Measurements from ENCODE around the gene PRRT3. TPM values are rescaled to one million over a fixed set of nuclear protein-coding genes. Genes with fewer than 3 reads are reported as not detected.

The PRRT3 gene
- total RNA-seq, 2 donors from 2014 or later: 3.2 to 9.1 TPM

DNA sequence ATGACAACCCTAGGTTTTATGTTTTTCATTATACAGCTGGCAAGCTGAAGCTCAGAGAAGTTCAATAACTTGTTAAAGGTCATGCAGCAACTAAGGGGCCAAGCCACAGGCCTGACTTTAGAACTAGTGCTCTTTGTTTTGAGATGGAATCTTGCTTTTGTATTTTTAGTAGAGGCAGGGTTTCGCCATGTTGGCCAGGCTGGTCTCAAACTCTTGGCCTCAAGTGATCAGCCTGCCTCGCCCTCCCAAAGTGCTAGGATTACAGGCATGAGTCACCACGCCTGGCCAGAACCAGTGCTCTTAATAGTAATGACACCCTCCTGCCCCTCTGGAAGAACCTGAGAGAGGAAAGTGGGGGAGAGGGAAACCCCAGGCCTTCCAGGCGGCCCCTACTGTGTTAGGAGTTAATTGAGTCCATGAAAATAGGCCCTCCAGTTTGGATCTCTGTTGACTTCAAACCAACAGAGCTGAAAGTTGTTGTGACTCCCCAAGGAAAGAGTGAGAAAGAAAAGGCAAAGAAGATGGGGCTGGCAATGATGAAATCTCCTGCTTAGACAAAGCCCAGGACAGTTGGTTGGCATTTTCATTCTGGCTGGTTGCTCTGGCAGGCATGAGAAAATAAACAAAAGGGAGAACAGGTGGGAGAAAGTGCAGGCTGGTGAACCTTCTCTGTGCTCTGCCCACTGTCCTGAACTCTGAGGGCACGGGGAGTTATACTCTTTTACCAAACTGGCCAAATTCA is 3.6 kb upstream of the PRRT3 start:
- ATAC-seq (replicated peaks): no peak
- H3K4me3 Mint-ChIP-seq: no peak overlapping the region
- no peaks in the 10 kb centered on the region for H3K27me3 Mint-ChIP-seq
- no peaks in the 10 kb centered on the region for H3K9me3 Mint-ChIP-seq
- H3K4me1 Mint-ChIP-seq: peaks cover 4% of the 10 kb centered on the region
- no peaks in the 10 kb centered on the region for H3K36me3 Mint-ChIP-seq (ENCODE audit: low read depth)
- H3K27ac Mint-ChIP-seq: peak overlapping the region; percentile 29

DNA sequence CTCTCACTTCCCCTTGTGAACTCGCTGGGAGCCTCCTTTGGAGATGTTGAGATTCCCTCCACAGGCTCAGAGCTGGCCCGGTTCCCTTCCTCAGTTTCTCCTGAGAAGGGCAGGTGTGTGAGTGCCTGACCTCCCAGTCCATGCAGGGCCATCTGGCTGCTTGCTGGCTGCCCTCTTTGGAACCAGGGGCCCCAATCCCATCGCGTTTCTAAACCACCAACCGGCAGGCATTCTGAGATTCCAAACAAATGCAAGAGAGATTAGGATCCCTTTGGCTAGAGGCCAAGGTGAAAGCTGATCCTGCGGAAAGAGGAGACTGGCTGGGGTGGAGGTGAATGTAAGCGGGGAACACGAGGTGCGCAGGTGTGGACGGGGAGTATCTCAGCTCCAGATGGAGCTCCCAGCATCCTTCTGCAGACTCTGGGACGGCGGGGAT is 2.9 kb upstream of the PRRT3 start:
- Mint-ChIP-seq H3K4me3 (no peak overlapping the region), H3K4me1 (peaks cover 5% of the 10 kb centered on the region), H3K36me3 (ENCODE audit: low read depth) (no peaks in the 10 kb centered on the region)

DNA sequence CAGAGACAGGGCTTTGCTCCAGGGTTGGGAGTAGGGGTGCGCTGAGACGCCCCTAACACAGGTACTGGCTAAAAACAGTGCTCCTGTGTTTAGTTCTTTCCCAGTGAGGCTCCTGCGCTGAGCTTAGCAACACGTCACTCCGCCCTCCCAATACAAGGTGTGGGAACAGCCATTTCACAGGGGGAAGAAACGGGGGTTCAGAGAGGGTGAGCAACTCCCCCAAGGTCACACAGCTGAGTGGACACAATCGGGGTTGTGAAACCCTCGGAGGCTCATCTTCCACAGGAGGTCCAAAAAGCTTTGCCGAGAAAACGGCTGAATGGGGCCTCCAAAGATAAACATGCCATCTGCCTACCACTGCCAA is 628 bp downstream of the PRRT3 start:
- H3K27me3 Mint-ChIP-seq: no peaks in the 10 kb centered on the region
- peak overlapping the region; percentile 74 for H3K4me3 Mint-ChIP-seq
- peak overlapping the region; percentile 77 for H3K27ac Mint-ChIP-seq
- peak; percentile 65 for ATAC-seq (replicated peaks)
- no peaks in the 10 kb centered on the region for H3K9me3 Mint-ChIP-seq
- no peaks in the 10 kb centered on the region for H3K36me3 Mint-ChIP-seq (ENCODE audit: low read depth)
- peaks cover 5% of the 10 kb centered on the region for H3K4me1 Mint-ChIP-seq

More for the DNA sequence above, 2.9 kb upstream of the PRRT3 start:
- no peak overlapping the region for H3K27ac Mint-ChIP-seq
- no peaks in the 10 kb centered on the region for H3K9me3 Mint-ChIP-seq
- no peak for ATAC-seq (replicated peaks)
- no peaks in the 10 kb centered on the region for H3K27me3 Mint-ChIP-seq

DNA sequence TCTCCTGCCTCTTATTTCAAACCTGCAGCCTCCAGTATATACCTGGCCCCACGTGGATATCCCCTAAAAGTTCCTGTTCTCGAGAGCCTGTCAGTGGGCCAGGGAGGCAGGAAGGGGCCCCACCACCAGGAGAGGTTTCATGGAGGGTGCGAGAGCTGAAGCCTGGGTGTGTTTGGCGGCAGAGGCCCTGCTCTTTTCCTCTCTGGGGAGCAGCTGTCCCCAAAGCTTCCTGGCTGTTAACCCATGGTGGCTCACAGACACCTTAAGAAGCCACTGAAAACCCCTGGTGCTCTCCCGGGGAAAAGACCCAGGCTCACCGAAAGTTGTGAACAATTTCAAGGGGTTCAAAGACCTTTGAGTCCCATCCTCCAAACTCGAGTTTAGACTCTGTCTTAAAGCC is 1.1 kb downstream of the PRRT3 start:
- Mint-ChIP-seq H3K36me3 (ENCODE audit: low read depth) (no peaks in the 10 kb centered on the region), H3K27me3 (no peaks in the 10 kb centered on the region), H3K9me3 (no peaks in the 10 kb centered on the region), H3K27ac (peak overlapping the region; percentile 77), H3K4me1 (peaks cover 5% of the 10 kb centered on the region), H3K4me3 (peak overlapping the region; percentile 74)
- ATAC-seq (replicated peaks): peak; percentile 55

DNA sequence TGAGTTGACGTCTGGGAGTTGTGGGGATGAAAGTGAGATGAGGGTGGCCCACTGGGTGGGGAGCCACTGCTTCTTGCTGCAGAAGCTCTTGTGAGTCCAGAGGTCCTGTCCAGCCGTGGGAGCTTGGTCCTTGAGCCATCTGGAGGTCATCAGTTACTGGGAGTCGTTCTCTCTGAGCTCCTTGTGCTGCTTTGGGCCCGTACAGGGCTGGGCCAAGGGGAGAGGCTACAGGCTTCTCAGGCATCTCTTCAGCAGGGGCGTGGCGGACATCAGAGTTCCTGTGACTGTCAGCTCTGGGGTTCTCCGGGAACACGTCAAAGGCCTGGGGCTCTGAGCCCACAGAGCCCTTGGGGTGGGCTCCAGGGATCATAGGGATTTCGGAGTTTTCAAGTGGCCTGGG is 2.6 kb downstream of the PRRT3 start:
- H3K9me3 Mint-ChIP-seq: no peaks in the 10 kb centered on the region
- H3K27ac Mint-ChIP-seq: no peak overlapping the region
- peaks cover 5% of the 10 kb centered on the region for H3K4me1 Mint-ChIP-seq
- H3K27me3 Mint-ChIP-seq: no peaks in the 10 kb centered on the region
- H3K4me3 Mint-ChIP-seq: no peak overlapping the region
- H3K36me3 Mint-ChIP-seq (ENCODE audit: low read depth): no peaks in the 10 kb centered on the region
- ATAC-seq (replicated peaks): no peak

DNA sequence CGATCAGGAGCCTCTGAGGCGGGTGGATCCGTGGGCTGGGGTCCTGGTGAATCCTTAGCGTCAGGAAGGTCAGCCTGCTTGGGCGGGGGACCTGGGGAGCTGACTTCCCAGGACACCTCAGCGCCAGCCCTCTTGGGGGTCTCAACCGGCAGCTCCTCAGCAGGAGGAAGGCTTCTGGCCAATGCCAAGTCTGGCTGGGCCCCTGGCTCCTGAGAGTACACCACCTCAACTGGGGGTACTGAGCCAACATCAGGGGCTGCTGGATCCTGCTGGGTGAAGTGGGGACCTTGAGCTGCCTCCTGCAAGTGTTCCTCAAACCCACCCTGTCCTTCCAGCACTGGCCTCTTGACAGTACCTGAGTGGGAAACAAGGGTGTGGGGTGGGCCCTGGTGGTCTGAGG is 3.1 kb downstream of the PRRT3 start:
- no peaks in the 10 kb centered on the region for H3K9me3 Mint-ChIP-seq
- no peak overlapping the region for H3K4me3 Mint-ChIP-seq
- H3K27me3 Mint-ChIP-seq: no peaks in the 10 kb centered on the region
- H3K36me3 Mint-ChIP-seq (ENCODE audit: low read depth): no peaks in the 10 kb centered on the region
- peaks cover 5% of the 10 kb centered on the region for H3K4me1 Mint-ChIP-seq
- no peak overlapping the region for H3K27ac Mint-ChIP-seq
- ATAC-seq (replicated peaks): no peak

DNA sequence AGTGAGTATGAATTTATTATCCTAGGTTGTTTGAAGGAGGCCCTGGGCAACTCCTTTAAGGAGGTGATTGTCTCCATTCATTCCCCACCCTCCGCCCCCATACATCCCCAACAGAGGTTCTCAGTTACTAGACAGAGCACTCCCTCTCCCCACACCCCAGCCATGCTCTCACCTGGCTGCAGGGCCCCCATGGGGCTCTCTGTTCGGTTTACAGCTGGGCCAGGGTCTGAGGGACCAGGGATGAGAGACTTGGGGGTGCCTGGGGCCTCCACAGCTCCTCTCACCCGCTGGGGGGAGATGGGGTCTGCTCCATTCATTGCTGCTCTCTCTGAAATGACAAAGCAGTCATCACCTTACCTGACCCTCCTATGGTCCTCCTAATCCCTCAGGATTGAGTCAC is 3.6 kb downstream of the PRRT3 start:
- H3K4me3 Mint-ChIP-seq: no peak overlapping the region
- H3K4me1 Mint-ChIP-seq: peaks cover 5% of the 10 kb centered on the region
- no peaks in the 10 kb centered on the region for H3K9me3 Mint-ChIP-seq
- no peaks in the 10 kb centered on the region for H3K27me3 Mint-ChIP-seq
- H3K27ac Mint-ChIP-seq: no peak overlapping the region
- no peaks in the 10 kb centered on the region for H3K36me3 Mint-ChIP-seq (ENCODE audit: low read depth)
- ATAC-seq (replicated peaks): no peak

DNA sequence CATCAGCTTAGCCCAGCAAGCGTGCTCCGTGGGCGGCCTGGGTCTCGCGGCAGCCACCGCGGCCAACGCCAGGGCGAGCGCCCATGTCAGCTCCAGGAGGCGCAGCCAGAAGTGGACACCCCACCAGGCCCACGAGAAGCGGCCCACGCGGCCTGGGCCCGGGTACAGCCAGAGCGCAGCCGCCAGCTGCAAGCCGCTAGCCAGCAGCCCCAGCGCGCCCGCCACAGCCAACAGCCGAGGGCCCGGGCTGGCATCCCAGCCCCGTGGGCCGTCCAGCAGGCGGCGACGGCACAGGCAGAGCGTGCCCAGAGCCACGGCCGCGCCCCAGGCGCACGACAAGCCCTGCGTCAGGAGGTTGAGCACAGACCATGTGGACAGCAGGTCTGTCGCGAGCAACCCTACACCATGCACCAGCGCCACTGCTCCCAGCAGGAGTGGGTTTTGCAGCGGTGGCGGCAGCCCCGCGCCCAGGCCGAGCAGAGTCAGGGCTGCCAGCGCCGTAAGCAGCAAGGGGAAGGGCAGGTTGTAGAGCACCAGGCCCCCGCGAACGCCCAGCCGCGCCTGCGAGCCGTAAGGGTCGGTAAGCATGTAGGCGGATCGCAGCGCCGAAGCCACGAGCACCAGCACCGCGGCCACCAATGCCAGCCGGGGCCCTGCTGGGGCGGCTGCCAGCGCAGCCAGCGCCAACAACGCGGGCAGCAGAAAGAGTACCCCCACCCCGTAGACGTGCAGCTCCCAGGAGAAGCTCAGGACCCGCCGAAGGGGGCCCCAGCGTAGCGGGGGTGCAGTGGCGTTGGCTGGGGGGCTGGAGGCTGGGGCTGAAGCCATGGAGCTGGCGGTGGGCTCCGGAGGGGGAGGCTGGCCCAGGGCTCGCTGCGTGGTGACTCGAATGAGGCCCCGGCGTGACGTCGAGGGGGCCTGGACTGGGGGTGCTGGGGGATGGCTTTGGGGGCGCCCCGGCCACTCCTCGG is 4.9 kb downstream of the PRRT3 start:
- H3K27me3 Mint-ChIP-seq: no peaks in the 10 kb centered on the region
- H3K36me3 Mint-ChIP-seq (ENCODE audit: low read depth): peaks cover 11% of the 10 kb centered on the region
- no peak for ATAC-seq (replicated peaks)
- H3K4me3 Mint-ChIP-seq: no peak overlapping the region
- peaks cover 5% of the 10 kb centered on the region for H3K4me1 Mint-ChIP-seq
- no peaks in the 10 kb centered on the region for H3K9me3 Mint-ChIP-seq
- no peak overlapping the region for H3K27ac Mint-ChIP-seq

DNA sequence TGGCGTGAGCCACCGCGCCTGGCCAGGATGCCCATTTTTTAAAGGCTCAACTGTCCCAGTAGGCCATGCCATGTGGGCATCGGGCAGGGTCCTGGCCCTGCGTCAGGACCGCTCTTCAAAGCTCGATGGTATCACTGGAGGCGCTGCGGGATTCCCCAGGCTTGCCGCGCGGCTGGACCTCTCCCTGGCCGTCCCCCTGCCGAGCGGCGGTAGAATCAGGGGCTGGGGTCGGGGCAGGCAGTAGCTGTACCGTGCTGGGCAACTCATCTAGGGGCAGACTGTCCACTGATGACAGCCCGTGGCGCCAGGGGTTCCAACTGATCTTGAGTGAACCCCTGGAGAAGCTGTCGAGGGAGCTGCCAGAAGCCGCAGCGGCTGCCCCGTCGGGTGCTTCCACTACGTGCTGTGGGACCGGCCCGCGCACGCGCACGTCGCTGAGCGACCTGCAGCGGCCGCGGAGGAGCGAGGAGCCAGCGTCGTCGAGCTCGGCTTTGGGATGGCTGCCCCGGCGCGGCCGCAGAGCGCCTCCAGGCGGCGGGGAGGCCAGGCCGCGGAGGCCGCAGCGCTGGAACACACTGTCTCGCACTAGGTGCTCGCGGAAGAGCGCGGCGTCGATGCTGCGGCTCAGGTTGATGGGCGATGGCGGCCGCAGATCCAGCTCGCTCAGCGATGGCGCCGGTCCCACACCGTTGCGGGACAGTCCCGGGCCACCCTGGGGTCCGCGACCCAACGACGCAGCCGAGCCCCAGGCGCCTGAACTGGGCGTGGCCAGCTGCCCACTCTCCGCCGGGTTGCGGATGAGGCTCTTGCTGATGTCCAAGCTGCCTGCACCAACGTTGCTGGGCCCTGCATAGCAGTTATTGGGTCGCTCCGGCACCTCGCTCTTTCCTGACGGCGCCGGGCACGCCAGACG is 5.8 kb downstream of the PRRT3 start:
- Mint-ChIP-seq H3K9me3 (no peaks in the 10 kb centered on the region), H3K27me3 (no peaks in the 10 kb centered on the region), H3K27ac (peak overlapping the region; percentile 68), H3K36me3 (ENCODE audit: low read depth) (peaks cover 18% of the 10 kb centered on the region), H3K4me3 (peak overlapping the region; percentile 76), H3K4me1 (peaks cover 5% of the 10 kb centered on the region)
- ATAC-seq (replicated peaks): peak; percentile 89

DNA sequence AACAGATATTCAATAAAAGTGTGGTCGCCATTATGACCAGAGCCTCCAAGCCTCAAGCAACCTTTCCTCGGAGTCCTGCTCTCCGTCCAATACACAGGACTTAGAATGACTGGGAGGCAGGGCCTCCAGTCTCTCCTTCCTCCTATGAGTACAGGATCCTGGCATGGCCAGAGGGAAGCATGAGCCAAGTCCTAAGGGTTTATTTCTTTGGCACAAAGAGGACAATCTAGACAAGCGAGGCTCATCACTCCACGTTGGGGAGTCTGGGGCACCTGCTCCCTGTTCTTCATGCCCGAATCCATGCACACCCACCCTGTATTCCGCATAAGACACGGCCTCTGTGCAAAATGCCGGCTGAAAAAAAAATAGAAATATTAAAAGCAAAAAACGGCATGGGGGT is 6.8 kb downstream of the PRRT3 start:
- Mint-ChIP-seq H3K4me1 (no peaks in the 10 kb centered on the region), H3K4me3 (peak overlapping the region; percentile 5), H3K27ac (no peak overlapping the region), H3K27me3 (no peaks in the 10 kb centered on the region), H3K36me3 (ENCODE audit: low read depth) (peaks cover 23% of the 10 kb centered on the region), H3K9me3 (no peaks in the 10 kb centered on the region)
- ATAC-seq (replicated peaks): no peak

DNA sequence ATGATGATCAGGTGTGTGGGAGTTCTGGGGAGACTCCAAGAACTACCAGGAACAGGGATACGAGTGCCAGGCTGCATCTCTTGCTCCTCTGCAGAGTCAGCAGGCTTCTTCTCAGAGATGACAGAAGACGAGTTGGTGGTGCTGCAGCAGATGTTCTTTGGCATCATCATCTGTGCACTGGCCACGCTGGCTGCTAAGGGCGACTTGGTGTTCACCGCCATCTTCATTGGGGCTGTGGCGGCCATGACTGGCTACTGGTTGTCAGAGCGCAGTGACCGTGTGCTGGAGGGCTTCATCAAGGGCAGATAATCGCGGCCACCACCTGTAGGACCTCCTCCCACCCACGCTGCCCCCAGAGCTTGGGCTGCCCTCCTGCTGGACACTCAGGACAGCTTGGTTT is 7.9 kb downstream of the PRRT3 start:
- Mint-ChIP-seq H3K36me3 (ENCODE audit: low read depth) (peaks cover 23% of the 10 kb centered on the region), H3K4me1 (no peaks in the 10 kb centered on the region), H3K27ac (no peak overlapping the region), H3K9me3 (no peaks in the 10 kb centered on the region), H3K4me3 (no peak overlapping the region), H3K27me3 (no peaks in the 10 kb centered on the region)
- no peak for ATAC-seq (replicated peaks)

DNA sequence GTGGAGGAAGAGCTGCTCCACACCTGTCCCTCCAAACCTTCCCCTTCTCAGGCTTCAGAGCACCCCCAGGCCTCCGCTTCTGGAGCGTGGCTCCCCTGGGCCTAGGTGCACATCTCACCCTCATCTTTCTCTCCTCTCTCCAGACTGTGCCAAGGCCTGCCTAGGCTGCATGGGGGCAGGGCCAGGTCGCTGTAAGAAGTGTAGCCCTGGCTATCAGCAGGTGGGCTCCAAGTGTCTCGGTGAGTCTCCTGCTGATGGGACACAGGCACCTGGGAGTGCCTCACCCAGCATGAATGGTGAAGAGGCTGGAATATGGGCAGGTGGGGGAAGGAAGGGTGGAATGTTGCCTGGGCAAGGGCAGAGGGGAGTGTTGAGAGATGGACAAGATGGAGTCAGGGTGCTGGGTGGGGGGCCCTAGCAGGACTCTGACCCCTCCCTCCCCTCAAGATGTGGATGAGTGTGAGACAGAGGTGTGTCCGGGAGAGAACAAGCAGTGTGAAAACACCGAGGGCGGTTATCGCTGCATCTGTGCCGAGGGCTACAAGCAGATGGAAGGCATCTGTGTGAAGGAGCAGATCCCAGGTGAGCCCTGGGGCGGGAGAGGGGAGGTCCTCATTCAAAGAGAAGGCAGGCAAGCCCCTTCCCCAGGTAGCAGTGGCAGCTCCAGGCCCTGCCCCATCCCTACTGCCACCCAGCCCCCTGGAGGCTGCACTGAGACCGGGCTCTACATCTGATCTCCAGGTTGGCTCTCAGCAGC is 9.1 kb downstream of the PRRT3 start:
- Mint-ChIP-seq H3K27ac (no peak overlapping the region), H3K4me1 (no peaks in the 10 kb centered on the region), H3K36me3 (ENCODE audit: low read depth) (peaks cover 28% of the 10 kb centered on the region), H3K4me3 (no peak overlapping the region), H3K9me3 (no peaks in the 10 kb centered on the region), H3K27me3 (no peaks in the 10 kb centered on the region)
- ATAC-seq (replicated peaks): no peak

DNA sequence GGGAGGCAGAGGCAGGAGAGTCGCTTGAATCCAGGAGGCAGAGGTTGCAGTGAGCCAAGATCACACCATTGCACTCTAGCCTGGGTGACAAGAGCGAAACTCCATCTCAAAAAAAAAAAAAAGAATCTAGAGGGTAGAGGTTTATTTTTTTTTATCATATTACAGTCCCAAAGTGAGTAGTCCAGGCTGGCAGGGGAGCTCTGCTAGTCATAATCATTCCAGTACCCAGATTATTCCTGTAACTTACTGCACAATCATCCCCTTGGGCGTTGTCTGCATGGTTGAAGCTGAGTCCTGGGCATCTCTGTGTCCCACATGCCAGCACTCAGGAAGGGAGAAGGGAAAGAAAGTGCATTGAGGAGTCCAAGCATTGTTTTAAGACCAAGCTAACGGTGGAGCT is 10.0 kb downstream of the PRRT3 start:
- Mint-ChIP-seq H3K27ac (no peak overlapping the region), H3K4me3 (no peak overlapping the region), H3K36me3 (ENCODE audit: low read depth) (peaks cover 38% of the 10 kb centered on the region), H3K9me3 (no peaks in the 10 kb centered on the region), H3K4me1 (no peaks in the 10 kb centered on the region), H3K27me3 (no peaks in the 10 kb centered on the region)
- no peak for ATAC-seq (replicated peaks)

DNA sequence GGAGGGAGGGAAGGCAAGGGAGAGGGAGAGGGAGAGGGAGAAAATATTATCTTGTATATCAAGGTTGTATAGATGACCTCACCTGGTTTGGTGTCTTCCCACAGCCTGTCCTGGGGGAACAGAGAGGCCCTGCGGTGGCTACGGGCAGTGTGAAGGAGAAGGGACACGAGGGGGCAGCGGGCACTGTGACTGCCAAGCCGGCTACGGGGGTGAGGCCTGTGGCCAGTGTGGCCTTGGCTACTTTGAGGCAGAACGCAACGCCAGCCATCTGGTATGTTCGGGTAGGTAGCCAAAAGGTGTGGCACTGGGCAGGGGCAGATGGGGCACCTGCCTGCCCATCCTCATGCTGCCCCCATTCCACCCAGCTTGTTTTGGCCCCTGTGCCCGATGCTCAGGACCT is 11.5 kb downstream of the PRRT3 start:
- H3K27me3 Mint-ChIP-seq: no peaks in the 10 kb centered on the region
- H3K9me3 Mint-ChIP-seq: no peaks in the 10 kb centered on the region
- peaks cover 49% of the 10 kb centered on the region for H3K36me3 Mint-ChIP-seq (ENCODE audit: low read depth)
- peaks cover 3% of the 10 kb centered on the region for H3K4me1 Mint-ChIP-seq
- no peak overlapping the region for H3K27ac Mint-ChIP-seq
- no peak for ATAC-seq (replicated peaks)
- H3K4me3 Mint-ChIP-seq: no peak overlapping the region
